Mesothelial cell of epicardium (in vitro differentiated cells): ENCODE measurements around the gene MIGA2. TPM values are rescaled to one million over a fixed set of nuclear protein-coding genes. Genes with fewer than 3 reads are reported as not detected.

ENCODE experiments used
- DNase-seq, 2 experiments: peaks; one replicate each; pipeline ENCODE4 v3.0.0; 2021; ENCODE audit warnings: low spot score in 2 of 2; ENCODE audit not compliant: unreplicated experiment in 2 of 2
- H3K27ac Mint-ChIP-seq: 2 replicates; pipeline ENCODE4 v1.8.0; 2021; ENCODE audit warnings: mixed read lengths
- H3K27me3 Mint-ChIP-seq: 2 replicates; pipeline ENCODE4 v1.8.0; 2021; ENCODE audit warnings: low read depth, mixed read lengths
- H3K36me3 Mint-ChIP-seq: 2 replicates; pipeline ENCODE4 v1.8.0; 2021; ENCODE audit warnings: mixed read lengths
- H3K4me1 Mint-ChIP-seq: 2 replicates; pipeline ENCODE4 v1.8.0; 2021; ENCODE audit warnings: mixed read lengths
- H3K4me3 Mint-ChIP-seq: 2 replicates; pipeline ENCODE4 v1.8.0; 2021; ENCODE audit warnings: mild to moderate bottlenecking, moderate library complexity, mixed read lengths
- H3K9me3 Mint-ChIP-seq: 2 replicates; pipeline ENCODE4 v1.8.0; 2021; ENCODE audit warnings: mixed read lengths
- CTCF ChIP-seq: fragments of 200-600 bp; sonication (generic); IDR thresholded peaks from one replicate; pipeline ENCODE4 v1.5.0; 2021; ENCODE audit warnings: antibody characterized with exemption; ENCODE audit not compliant: unreplicated experiment
- total RNA-seq: library from RNA; stranded (reverse); gene quantifications from 3 replicates; pipeline ENCODE4 v1.2.1, GENCODE V29; 2021

MIGA2 gene
- total RNA-seq, 1 donor from 2014 or later: 37.9 TPM

GRCh38 chr9:129012893-129013448, 23.5 kb upstream of the MIGA2 start:
- TF ChIP-seq CTCF: no peak
- no peak overlapping the region for H3K27ac Mint-ChIP-seq
- H3K4me1 Mint-ChIP-seq: no peaks in the 10 kb centered on the region
- no peaks in the 10 kb centered on the region for H3K9me3 Mint-ChIP-seq
- peaks cover 12% of the 10 kb centered on the region for H3K36me3 Mint-ChIP-seq
- H3K4me3 Mint-ChIP-seq: no peak overlapping the region
- H3K27me3 Mint-ChIP-seq: no peaks in the 10 kb centered on the region
- DNase-seq: no peak

GRCh38 chr9:129013674-129014073, 22.8 kb upstream of the MIGA2 start:
- H3K27ac Mint-ChIP-seq: no peak overlapping the region
- H3K36me3 Mint-ChIP-seq: peaks cover 13% of the 10 kb centered on the region
- no peaks in the 10 kb centered on the region for H3K27me3 Mint-ChIP-seq
- no peak overlapping the region for H3K4me3 Mint-ChIP-seq
- H3K9me3 Mint-ChIP-seq: no peaks in the 10 kb centered on the region
- no peak for DNase-seq
- no peaks in the 10 kb centered on the region for H3K4me1 Mint-ChIP-seq
- no peak for TF ChIP-seq CTCF

DNA sequence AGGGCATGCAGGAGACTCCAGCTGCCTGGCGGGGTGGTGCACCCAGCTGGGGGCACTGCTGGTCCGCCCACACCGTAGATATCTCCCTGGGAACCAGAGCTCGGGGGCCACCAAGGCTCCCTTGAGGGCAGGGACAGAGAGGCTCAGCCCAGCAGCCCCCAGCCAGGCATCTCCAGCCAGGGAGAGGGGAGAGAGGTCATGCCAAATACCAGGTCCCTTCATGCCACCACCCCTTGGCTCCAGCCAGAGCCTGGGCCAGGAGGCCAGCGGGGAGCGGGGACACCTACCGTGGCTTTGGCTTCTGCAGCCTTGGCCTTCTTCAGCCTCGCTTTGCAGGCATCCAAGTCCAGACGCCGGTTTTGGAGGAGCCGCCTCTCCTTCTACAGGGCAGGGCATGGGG, 22.3 kb upstream of the MIGA2 start:
- H3K9me3 Mint-ChIP-seq: no peaks in the 10 kb centered on the region
- H3K4me1 Mint-ChIP-seq: no peaks in the 10 kb centered on the region
- no peak for DNase-seq
- H3K27ac Mint-ChIP-seq: no peak overlapping the region
- TF ChIP-seq CTCF: no peak
- no peak overlapping the region for H3K4me3 Mint-ChIP-seq
- H3K27me3 Mint-ChIP-seq: no peaks in the 10 kb centered on the region
- peaks cover 16% of the 10 kb centered on the region for H3K36me3 Mint-ChIP-seq

GRCh38 chr9:129014608-129015007, 21.8 kb upstream of the MIGA2 start:
- H3K9me3 Mint-ChIP-seq: no peaks in the 10 kb centered on the region
- no peak overlapping the region for H3K4me3 Mint-ChIP-seq
- DNase-seq: no peak
- no peaks in the 10 kb centered on the region for H3K4me1 Mint-ChIP-seq
- TF ChIP-seq CTCF: no peak
- H3K27me3 Mint-ChIP-seq: no peaks in the 10 kb centered on the region
- no peak overlapping the region for H3K27ac Mint-ChIP-seq
- peaks cover 16% of the 10 kb centered on the region for H3K36me3 Mint-ChIP-seq

DNA sequence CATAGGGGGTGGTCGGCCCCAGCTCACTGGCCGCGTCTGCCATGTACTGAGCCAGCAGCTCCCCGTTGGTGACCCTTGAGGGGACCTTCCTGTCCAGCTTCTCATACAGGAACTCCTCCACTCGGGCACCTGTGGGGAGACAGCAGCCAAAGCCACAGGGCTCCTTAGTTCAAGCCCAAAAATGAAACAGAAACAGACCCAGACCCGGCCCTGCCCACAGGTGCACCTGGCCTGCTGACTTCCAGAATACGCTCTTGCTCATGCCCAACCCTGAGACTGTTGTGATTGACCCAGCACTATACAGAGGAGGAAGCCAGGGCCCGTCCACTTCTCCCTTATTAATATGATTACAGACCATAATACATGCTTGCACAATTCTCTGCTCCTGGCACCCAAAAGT, 15.3 kb upstream of the MIGA2 start:
- H3K4me1 Mint-ChIP-seq: peaks cover 25% of the 10 kb centered on the region
- H3K9me3 Mint-ChIP-seq: no peaks in the 10 kb centered on the region
- H3K27ac Mint-ChIP-seq: peak overlapping the region; percentile 30
- TF ChIP-seq CTCF: no peak
- no peak overlapping the region for H3K4me3 Mint-ChIP-seq
- no peak for DNase-seq
- peaks cover 8% of the 10 kb centered on the region for H3K36me3 Mint-ChIP-seq
- H3K27me3 Mint-ChIP-seq: no peaks in the 10 kb centered on the region

DNA sequence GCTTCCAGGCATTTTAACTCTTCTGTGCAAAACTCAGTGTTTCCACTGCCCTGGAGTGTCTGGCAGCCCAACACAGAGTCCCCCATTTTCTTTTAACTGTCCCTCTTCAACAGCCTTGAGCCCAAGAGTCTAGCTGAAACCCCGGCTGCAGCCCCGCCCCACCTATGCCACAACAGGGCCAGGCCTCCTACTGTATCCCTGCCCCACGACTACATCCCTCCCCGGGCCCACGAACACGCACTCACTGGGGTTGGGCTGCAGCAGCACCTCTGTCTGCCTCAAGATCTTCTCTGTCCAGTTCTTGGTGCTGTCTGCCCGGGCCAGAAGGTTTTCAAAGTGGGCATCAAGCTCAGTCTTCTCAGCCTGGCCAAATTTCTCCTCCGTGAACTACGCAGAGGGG, 14.4 kb upstream of the MIGA2 start:
- peaks cover 6% of the 10 kb centered on the region for H3K36me3 Mint-ChIP-seq
- H3K4me3 Mint-ChIP-seq: no peak overlapping the region
- H3K9me3 Mint-ChIP-seq: no peaks in the 10 kb centered on the region
- TF ChIP-seq CTCF: no peak
- peak overlapping the region; percentile 69 for H3K27ac Mint-ChIP-seq
- no peak for DNase-seq
- H3K4me1 Mint-ChIP-seq: peaks cover 32% of the 10 kb centered on the region
- H3K27me3 Mint-ChIP-seq: no peaks in the 10 kb centered on the region
